ENCODE results near the gene ZIC4.

ZIC4 gene

GRCh38 chr3:147404800-147405230 is 1.5 kb downstream of the ZIC4 start:
- DNase-seq: no peak

- no peak for DNase-seq
Measured at GRCh38 chr3:147404000-147404799, 2.1 kb downstream of the ZIC4 start.

GRCh38 chr3:147403511-147403910 is 2.8 kb downstream of the ZIC4 start:
- no peak for DNase-seq

- no peak for DNase-seq
Measured at GRCh38 chr3:147402159-147402558, 4.2 kb downstream of the ZIC4 start.

GRCh38 chr3:147401421-147401820 is 4.9 kb downstream of the ZIC4 start:
- no peak for DNase-seq

- no peak for DNase-seq
Measured at GRCh38 chr3:147400999-147401398, 5.3 kb downstream of the ZIC4 start.

- no peak for DNase-seq
Measured at GRCh38 chr3:147400111-147400510, 6.2 kb downstream of the ZIC4 start.

GRCh38 chr3:147398813-147399534 is 7.4 kb downstream of the ZIC4 start:
- DNase-seq: no peak

- DNase-seq: no peak
Measured at GRCh38 chr3:147397875-147398812, 8.2 kb downstream of the ZIC4 start.

- no peak for DNase-seq
Measured at GRCh38 chr3:147397155-147397874, 9.0 kb downstream of the ZIC4 start.

GRCh38 chr3:147396712-147397046 is 9.7 kb downstream of the ZIC4 start:
- no peak for DNase-seq

- DNase-seq: no peak
Measured at GRCh38 chr3:147395899-147396711, 10.2 kb downstream of the ZIC4 start.

- no peak for DNase-seq
Measured at GRCh38 chr3:147394884-147395225, 11.5 kb downstream of the ZIC4 start.

GRCh38 chr3:147393943-147394883 is 12.1 kb downstream of the ZIC4 start:
- no peak for DNase-seq

- no peak for DNase-seq
Measured at GRCh38 chr3:147393261-147393942, 12.9 kb downstream of the ZIC4 start.

- DNase-seq: no peak
Measured at GRCh38 chr3:147392625-147392946, 13.8 kb downstream of the ZIC4 start.

GRCh38 chr3:147391781-147392624 is 14.3 kb downstream of the ZIC4 start:
- DNase-seq: no peak

- no peak for DNase-seq
Measured at GRCh38 chr3:147390589-147391569, 15.5 kb downstream of the ZIC4 start.

Data from CD4-positive, alpha-beta T cell treated with Interleukin-4 for 1 hour (primary cell).